ENCODE measurements around the gene TMEM233.

Gene TMEM233

DNA sequence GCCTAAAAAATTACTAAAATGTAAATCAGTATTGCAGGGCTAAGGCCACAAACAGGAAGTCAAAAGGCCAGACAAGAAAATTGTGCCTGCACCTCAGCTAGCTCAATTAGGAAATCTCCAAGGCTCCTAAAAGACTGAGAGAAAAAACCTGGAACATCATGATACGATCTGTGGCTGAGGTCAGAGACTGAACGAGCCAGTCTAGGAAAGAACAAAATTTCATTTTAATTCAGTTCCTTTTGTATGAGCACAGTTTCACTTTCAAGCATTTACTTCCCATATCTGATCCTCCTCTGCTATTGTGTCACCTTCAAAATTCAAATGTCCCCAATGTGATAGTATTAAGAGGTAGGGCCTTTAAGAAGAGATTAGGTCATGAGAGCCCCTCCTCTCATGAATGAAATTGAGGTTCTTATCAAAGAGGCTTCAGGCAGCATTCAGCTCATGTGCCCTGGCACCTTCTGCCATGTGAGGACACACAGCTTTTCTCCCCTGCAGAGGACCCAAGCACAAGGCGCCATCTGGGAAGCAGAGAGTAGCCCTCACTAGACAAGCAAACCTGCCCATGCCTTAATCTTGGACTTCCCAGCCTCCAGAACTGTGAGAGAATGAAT lies 89.2 kb downstream of the TMEM233 start:
- Histone ChIP-seq H3K79me2 (ENCODE audit: insufficient read depth, low read depth) (no peaks in the 10 kb centered on the region), H4K20me1 (ENCODE audit: insufficient read depth) (no peaks in the 10 kb centered on the region), H3K4me3 (IDR thresholded peaks at IDR 0.05; ENCODE audit: insufficient read depth, low read depth, low read length) (no peak overlapping the region), H3K27me3 (ENCODE audit: insufficient read depth, low read depth) (no peaks in the 10 kb centered on the region), H3K4me2 (no peak overlapping the region), H3K36me3 (ENCODE audit: insufficient read depth) (no peaks in the 10 kb centered on the region), H3K27ac (no peak overlapping the region), H3K9ac (no peak overlapping the region), H3K4me1 (ENCODE audit: low read depth, poor library complexity, severe bottlenecking) (peaks cover 10% of the 10 kb centered on the region), H2AFZ (ENCODE audit: low read depth) (no peak overlapping the region)
- TF ChIP-seq, protein P1, sequence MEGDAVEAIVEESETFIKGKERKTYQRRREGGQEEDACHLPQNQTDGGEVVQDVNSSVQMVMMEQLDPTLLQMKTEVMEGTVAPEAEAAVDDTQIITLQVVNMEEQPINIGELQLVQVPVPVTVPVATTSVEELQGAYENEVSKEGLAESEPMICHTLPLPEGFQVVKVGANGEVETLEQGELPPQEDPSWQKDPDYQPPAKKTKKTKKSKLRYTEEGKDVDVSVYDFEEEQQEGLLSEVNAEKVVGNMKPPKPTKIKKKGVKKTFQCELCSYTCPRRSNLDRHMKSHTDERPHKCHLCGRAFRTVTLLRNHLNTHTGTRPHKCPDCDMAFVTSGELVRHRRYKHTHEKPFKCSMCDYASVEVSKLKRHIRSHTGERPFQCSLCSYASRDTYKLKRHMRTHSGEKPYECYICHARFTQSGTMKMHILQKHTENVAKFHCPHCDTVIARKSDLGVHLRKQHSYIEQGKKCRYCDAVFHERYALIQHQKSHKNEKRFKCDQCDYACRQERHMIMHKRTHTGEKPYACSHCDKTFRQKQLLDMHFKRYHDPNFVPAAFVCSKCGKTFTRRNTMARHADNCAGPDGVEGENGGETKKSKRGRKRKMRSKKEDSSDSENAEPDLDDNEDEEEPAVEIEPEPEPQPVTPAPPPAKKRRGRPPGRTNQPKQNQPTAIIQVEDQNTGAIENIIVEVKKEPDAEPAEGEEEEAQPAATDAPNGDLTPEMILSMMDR (conservative IDR thresholded peaks at IDR 0.05; ENCODE audit: low read depth, low read length), result no peak

DNA sequence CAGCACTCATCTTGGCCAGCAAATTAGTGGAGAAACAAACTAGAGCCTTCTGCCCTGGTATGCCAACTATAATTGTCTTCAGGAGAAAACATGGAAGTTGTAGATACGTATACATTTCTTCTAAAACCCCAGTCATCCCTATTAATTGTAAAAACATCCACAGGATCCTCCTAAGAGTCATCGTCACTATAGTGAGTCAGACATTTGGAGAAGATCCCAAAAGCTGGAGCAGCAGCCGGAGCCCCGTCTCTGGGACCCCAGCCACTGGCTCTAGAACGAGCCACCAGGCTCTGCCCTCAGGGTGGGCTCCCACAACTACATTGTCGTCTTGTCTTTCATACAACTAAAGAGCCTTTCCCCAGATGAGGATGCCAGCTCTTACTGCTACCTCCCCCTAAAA lies 89.8 kb downstream of the TMEM233 start:
- Histone ChIP-seq H3K4me3 (IDR thresholded peaks at IDR 0.05; ENCODE audit: insufficient read depth, low read depth, low read length) (no peak overlapping the region), H3K36me3 (ENCODE audit: insufficient read depth) (no peaks in the 10 kb centered on the region), H4K20me1 (ENCODE audit: insufficient read depth) (no peaks in the 10 kb centered on the region), H3K27me3 (ENCODE audit: insufficient read depth, low read depth) (no peaks in the 10 kb centered on the region), H3K4me1 (ENCODE audit: low read depth, poor library complexity, severe bottlenecking) (peaks cover 10% of the 10 kb centered on the region), H2AFZ (ENCODE audit: low read depth) (no peak overlapping the region), H3K9ac (no peak overlapping the region), H3K4me2 (no peak overlapping the region), H3K79me2 (ENCODE audit: insufficient read depth, low read depth) (no peaks in the 10 kb centered on the region), H3K27ac (no peak overlapping the region)
- TF ChIP-seq, protein P1 (conservative IDR thresholded peaks at IDR 0.05; ENCODE audit: low read depth, low read length), result no peak

DNA sequence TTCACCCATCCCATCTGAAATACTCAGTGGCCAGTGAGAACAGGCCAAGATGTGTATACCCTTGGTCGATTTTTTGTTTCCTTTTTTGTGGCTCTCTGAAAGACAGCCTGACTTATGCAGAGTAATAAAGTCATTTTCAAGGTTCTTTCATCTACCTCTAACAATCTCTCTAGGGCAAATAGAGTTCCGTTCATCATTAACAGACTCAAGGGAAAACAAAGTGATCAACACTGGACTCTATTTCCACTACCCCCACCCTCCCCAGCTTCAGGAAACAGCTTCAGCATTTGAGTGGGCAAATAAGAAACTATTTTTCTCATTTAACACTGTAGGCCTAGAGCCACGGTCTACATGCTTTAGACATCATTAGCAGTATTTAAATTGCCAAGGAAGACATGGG lies 90.2 kb downstream of the TMEM233 start:
- TF ChIP-seq, protein P1 (conservative IDR thresholded peaks at IDR 0.05; ENCODE audit: low read depth, low read length), result no peak
- no peaks in the 10 kb centered on the region for H3K36me3 ChIP-seq (ENCODE audit: insufficient read depth)
- H3K9ac ChIP-seq, result no peak overlapping the region
- no peaks in the 10 kb centered on the region for H3K27me3 ChIP-seq (ENCODE audit: insufficient read depth, low read depth)
- no peaks in the 10 kb centered on the region for H4K20me1 ChIP-seq (ENCODE audit: insufficient read depth)
- no peak overlapping the region for H3K27ac ChIP-seq
- H3K79me2 ChIP-seq (ENCODE audit: insufficient read depth, low read depth), result no peaks in the 10 kb centered on the region
- no peak overlapping the region for H2AFZ ChIP-seq (ENCODE audit: low read depth)
- no peak overlapping the region for H3K4me2 ChIP-seq
- H3K4me3 ChIP-seq (IDR thresholded peaks at IDR 0.05; ENCODE audit: insufficient read depth, low read depth, low read length), result no peak overlapping the region
- H3K4me1 ChIP-seq (ENCODE audit: low read depth, poor library complexity, severe bottlenecking), result peaks cover 10% of the 10 kb centered on the region

DNA sequence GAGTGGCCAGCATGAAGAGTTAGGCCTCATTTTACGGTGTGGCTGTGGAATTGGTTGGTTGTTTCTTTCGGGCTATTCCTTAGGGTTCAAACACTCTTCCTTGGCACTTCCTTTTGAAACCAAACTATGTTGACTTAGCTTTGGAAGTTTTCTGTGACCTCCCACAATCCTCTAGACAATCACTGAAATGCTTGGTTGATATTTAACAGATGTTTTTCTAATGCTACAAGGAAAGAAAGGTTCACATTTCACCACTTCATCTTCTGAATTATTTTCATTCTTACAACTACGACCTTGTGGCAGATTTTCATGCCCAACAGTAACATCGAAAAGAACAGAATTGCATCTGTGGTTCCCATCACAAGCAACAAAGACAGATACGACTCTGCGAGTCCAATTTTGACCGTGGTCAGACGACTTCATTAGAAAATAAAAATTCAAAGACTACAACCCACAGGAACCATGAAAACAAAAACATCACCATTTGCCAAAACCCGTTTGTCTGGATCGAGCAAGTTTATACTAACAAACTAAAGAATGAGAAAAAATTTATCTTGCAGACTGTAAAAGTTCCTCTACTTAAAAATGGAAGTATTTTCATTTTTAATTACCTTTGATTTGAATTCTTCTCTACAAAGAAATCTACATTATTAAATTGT lies 91.3 kb downstream of the TMEM233 start:
- Histone ChIP-seq H3K4me1 (ENCODE audit: low read depth, poor library complexity, severe bottlenecking) (peaks cover 10% of the 10 kb centered on the region), H3K27me3 (ENCODE audit: insufficient read depth, low read depth) (no peaks in the 10 kb centered on the region), H4K20me1 (ENCODE audit: insufficient read depth) (no peaks in the 10 kb centered on the region), H3K4me2 (no peak overlapping the region), H3K36me3 (ENCODE audit: insufficient read depth) (no peaks in the 10 kb centered on the region), H3K79me2 (ENCODE audit: insufficient read depth, low read depth) (no peaks in the 10 kb centered on the region), H3K4me3 (IDR thresholded peaks at IDR 0.05; ENCODE audit: insufficient read depth, low read depth, low read length) (no peak overlapping the region), H3K27ac (no peak overlapping the region), H2AFZ (ENCODE audit: low read depth) (no peak overlapping the region), H3K9ac (no peak overlapping the region)
- TF ChIP-seq, protein P1 (conservative IDR thresholded peaks at IDR 0.05; ENCODE audit: low read depth, low read length), result no peak

All from KMS-11 (cell line).